ENCODE results near the gene RFTN1.

The RFTN1 gene

DNA sequence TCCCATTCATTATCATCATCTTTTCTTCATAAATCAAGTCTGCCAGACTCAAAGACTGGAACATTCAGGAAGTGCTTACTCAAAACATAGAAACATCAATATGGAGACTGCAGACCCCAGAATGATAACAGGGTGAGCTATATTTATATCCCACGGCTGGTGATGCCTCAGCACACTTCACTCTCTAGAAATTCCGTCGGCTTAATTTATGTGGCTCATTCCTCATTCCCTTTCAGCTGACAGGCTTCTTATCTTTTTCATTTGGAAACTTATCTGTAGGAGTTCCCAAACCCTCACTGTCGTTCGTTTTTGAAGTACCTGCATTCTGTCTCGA, 45.5 kb downstream of the RFTN1 start:
- no peak for DNase-seq (ENCODE audit: low read depth in 2 of 2)

DNA sequence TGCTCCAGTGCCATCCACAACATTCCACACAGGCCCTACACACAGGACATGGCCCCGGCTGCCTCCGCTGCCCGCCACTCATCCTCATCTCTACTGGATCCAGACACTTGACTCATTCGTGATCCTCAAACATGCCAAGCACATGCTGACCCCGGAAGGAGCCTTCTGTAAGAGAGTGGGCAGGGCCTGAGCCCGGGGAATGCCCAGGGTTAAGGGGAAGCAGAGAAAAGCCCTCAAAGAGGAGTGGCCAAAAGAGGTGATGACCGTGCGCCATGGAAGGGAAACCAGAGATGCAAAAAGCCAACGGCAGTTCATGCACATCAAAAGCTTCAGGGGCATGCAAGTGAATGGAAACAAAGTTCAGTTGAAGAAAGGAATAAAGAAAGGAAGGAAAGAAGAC, 46.1 kb downstream of the RFTN1 start:
- peak in 1 of 2 donors; percentile 20 for DNase-seq (ENCODE audit: low read depth in 2 of 2)

DNA sequence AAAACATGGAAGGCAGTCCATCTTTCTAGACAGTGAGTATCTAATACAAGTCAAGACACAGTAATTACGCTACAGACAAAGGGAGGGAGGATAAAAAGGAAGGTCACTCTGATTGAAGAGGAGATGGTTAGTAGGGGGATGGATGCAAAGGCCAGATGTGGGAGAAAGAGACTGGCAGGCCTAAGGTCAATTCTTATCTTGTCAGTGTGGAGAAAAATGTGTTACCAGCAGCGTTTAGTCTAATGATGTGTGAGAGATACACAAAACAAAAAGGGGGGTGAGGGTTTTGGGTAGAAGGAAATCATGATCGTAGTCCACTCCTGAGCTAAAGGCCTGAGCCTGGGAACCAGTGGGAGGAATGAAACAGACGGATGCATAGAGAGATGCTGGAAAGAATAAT, 46.7 kb downstream of the RFTN1 start:
- no peak for DNase-seq (ENCODE audit: low read depth in 2 of 2)

DNA sequence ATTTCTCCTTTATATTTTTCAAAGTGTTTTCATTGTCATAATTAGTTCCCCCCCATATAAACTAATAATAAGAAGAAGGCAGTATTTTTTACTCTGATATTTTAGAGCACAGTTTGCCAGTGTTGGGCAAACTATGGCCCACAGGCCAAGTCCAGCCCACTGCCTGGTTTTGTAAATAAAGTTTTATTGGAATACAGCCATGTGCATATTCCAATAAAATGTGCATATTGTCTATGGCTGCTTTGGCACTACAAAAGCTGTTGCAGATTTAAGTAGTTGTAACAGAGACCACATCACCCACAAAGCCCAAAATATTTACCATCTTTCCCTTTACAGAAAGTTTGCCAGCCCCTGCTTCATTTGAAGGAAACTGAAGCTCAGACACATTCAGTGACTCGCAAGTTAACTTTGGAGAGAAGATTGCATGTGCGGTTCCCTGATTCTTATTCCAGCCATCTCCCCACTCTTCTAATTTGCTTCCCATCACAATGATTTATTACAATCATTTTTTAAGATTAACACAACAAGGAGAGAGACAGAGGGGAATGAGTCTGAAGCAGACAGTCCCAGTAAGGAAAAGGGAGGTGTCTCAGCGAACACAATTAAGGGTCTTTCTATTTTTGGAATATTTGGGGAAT, 48.9 kb downstream of the RFTN1 start:
- DNase-seq (ENCODE audit: low read depth in 2 of 2), result no peak

DNA sequence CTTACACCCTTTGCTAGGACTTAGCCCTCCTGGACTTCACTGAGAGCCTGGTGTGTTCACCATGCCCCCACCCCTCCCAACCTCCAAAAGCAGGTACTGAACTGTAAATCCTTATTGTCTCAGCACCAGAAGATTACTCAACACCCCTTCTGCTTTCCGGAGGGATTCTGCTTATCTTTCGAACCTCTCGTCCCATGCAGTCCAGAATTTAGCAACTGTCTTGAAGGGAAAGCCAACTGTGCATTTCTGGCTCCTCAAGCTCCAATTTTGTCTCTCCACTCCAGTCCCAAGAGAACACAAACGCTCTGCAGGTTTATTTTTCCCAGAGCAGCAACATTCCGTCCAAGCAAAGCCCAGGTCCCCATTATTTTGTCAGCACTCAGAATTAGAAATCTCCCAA, 49.6 kb downstream of the RFTN1 start:
- no peak for DNase-seq (ENCODE audit: low read depth in 2 of 2)

DNA sequence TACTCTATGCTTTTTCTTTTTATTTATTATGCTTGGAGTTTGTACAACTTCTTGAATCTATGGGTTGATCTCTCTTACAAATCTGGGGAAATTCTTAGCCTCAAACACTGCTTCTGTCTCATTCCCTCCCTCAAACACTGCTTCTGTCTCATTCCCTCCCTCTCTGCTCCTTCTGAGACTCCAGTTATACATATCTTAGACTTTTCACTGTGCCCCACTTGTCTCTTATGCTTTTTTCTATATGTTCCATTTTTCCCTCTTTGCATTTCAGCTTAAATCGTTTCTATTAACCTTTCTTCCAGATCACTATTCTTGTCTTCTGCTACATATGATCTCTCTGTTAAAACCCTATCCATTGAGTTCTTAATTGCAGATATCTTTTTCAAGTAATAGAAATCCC, 50.4 kb downstream of the RFTN1 start:
- no peak for DNase-seq (ENCODE audit: low read depth in 2 of 2)

DNA sequence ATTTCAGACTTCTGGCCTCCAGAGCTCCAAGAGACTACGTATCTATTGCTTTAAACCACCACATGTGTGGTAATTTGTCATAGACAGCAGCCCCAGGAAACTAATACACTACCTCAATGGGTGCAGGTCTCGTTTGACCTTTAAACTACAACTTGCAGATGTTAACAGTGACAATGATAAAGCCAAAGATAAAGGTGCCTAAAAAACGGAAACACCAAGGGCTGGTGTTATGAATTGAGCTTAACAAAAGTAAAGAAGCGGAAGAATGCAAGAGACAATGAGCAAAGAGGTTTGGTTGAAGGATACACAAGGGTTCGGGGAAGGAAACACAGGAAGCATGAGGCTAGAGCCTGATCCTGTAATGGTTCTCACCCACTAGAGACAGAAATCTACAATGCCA, 50.8 kb downstream of the RFTN1 start:
- no peak for DNase-seq (ENCODE audit: low read depth in 2 of 2)

DNA sequence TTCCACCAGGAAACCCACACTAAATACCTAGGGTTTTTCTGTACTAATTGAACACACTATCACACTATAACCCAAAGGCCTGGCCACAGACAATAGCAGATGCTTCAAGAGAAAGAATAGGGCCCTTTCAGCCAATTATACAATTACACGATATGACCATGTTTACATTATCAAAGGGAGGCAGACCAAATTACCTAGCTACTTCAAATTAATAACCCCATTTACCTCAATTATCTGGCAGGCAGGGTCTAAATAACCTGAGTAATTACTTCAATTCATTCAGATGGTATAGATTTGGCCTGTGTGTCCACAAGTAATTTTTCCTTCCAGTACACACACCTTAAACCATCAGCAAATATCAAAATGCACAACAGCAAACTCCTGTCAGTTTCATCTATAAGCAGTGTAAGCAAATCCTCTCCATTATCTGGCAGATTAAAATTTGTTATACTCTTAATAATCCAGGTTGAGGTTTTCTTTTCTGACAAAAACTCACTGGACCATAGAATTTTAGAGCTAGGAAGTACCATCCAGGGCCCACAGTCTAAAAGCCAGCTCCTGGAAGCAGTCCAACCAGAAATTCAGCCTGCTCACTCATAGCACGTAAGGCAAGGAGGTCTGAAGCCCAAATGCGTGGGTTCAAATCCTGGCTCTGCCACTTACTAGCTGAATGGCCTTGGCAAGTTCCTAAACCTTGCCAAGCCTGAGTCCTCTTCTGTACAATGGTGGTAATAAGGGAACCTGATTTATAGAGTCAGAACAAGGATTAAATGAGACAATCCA, 51.8 kb downstream of the RFTN1 start:
- DNase-seq (ENCODE audit: low read depth in 2 of 2), result no peak

DNA sequence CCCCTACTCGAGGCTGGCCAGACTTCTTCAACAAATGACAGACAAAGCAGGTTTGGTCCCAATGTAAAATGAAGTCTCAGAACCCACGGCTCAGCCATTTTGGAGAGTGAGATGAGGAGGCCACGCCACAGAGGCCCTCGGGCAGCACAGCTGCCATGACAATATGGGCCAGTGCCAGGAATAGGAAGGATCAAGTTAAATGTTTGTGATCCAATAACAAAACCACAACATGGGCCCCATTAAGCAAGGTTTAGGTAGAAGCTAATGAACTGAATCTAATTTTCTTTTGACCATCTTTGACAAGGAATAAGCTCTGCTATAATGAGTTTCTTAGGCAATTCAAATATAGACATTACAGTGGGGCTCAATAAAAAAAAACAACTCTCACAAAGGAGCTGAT, 52.6 kb downstream of the RFTN1 start:
- no peak for DNase-seq (ENCODE audit: low read depth in 2 of 2)

DNA sequence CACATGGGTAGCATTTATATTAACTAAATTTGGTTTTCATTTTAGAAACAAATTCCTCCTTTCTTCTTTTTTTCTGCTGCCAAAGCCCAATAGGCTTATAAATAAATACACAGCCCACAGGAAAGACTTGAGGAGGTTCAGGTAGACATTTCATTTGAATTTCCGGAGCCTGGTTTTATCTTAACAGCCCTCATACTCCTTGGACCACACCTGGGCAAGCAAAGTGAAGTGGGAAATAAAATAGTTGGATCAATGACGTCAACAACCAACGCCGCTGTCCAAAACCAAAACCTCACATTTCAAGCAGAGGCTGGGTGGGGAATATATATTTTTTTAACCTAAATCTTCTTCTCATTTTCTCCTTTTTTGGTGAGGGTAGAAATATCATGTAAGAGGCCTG, 53.2 kb downstream of the RFTN1 start:
- DNase-seq (ENCODE audit: low read depth in 2 of 2), result no peak

DNA sequence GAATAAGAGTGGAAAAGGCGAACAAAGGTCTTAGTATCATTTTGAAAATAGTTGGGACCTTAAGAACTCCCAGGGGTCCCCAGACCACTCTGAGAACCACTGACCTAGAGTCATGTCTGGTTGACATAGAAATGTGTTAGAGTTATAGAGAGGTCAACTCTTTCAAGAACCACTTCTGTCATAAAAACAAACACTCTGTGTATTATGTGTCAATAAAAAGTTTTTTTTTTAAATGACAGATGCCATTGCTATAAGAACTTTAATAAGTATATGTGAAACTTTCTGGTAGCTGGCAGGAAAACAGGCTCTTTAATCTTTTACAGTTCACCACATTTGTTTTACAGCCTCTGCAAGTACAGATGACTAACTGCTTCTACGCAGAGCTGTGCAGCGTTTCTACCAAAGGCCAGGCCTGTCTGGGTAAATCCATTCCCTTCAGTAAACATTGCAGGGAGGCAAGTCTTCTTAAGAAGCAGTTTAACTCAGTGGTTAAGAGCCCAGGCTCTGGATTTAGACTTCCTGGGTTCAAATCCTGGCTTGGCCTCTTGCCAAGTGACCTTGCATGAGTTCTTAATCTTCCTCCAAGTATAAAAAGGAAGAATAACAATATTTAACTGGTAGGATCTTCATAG, 56.6 kb downstream of the RFTN1 start:
- DNase-seq (ENCODE audit: low read depth in 2 of 2), result no peak

DNA sequence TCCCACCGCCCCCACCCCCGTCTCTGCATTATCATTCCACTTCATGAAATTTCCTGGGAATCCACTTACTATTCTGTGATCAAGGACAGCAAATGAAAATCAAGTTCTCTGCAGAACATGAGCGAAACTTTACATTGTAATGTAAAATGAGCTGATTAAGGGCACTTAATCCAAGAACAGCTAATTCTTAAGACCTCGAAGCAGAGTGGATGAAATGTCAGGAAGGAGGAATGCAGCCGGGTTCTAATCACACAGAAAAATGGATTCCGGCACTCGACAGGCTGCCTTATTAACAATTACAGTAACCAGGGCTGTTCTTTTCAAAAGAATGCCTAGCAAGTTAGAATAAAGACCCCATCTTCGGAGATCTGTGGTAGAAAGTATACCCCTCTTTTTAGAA, 57.5 kb downstream of the RFTN1 start:
- DNase-seq (ENCODE audit: low read depth in 2 of 2), result no peak

DNA sequence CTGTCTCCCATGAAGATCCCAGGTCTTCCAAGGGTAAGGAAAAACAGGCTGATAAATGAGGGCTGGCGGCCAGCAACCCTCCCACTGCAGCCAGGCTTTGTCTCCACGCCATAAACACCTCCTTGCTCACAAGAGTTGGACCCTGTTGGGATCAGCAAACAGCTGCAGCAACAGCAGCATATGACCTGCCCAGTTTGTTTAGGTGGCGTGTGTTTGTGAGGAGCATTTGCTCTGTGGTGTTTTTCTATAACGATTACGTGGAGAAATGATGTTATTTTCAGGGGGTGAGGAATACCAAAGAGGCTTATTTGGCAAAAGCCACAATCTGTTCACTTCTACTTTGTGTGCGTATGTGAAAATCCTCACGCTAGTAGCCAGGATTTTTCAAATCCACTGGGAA, 58.5 kb downstream of the RFTN1 start:
- no peak for DNase-seq (ENCODE audit: low read depth in 2 of 2)

DNA sequence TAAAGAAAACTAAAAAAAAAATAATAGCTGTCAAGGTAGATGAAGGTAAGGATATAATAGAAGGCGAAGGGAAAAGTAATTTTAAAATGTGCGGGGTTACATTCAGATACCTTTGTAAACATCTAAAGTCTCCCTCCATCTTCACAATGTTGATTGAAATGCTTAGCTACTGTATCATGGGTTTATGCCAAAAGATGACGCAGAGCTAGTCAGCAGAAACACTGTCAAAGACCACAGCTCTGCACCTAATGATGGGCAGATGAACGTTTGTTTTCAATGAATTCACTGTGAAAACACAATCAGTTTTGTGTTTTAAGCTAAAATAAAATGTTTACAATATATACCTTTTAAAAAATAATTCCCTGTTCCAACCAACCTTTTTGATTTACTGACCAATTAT, 61.2 kb downstream of the RFTN1 start:
- DNase-seq (ENCODE audit: low read depth in 2 of 2), result no peak

DNA sequence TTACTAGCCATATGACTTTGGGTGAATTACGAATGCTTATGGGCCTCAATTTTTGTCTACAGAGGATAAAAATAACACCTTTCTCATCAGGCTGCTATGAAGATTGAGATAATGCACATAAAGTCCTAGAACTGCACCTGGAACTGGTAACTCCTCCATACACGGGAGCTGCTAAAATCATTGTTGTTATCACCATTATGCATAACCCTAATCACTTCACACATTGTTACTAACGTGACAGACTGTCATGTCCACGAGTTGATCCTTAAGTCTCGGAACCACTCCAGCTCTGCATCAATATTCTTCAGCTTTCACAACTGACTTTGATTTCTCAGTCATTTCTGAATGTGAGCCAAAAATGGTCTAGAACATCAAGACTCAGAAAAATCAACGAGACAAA, 64.1 kb downstream of the RFTN1 start:
- DNase-seq (ENCODE audit: low read depth in 2 of 2), result no peak

DNA sequence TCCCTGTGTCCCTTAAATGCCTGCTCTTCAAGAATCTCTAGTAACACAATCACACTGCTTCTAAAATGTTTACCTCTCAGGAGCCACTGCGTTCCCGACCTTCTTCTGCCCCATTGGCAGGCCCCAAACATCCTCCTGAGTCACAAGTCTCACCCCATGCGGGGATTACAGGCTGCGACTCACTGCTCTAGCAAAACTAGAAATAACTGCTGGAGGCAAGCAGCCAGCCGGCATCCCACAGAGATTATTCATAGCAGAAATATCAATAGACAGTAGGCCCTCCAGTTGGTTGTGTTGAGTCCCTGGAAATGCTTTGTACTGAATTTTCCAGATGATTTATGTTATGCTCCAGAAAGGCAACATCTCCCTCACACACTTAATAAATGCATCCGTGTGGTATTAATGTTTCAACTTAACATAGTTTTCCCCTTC, 64.8 kb downstream of the RFTN1 start:
- no peak for DNase-seq (ENCODE audit: low read depth in 2 of 2)

DNA sequence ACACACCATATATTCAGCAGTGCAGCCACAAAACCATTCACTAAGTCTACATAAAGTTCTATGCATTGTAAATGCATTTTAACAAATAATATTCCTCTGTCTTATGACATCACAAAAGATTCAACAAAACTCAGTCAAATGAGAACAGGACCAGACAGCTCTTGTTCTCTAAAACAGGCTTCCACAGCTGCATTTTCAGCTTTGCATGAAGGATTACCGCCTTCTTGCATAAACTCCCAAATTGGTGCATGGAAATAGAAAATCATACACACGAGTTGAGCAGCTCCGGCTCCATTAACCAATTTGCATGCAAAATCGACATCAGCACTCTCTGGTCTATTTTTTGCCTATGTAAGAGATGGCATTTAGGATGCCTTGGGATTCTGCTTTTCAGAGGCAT, 66.4 kb downstream of the RFTN1 start:
- no peak for DNase-seq (ENCODE audit: low read depth in 2 of 2)

DNA sequence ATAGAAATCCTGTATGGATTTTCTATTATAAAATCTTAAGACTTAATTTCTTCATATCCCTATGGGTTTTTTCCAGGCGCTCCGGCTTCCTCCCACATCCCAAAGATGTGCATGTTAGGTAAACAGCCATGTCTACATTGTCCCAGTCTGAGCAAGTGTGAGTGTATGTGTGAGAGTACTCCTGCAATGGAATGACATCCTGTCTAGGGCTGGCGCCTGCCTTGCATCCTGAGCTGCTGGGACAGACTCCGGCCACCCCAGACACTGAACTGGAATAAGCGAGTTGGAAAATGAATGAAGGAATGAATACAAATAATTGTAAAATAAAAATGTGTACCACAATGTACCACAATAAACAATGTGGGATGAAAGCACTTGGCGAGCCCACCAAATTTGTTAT, 69.2 kb downstream of the RFTN1 start:
- no peak for DNase-seq (ENCODE audit: low read depth in 2 of 2)

DNA sequence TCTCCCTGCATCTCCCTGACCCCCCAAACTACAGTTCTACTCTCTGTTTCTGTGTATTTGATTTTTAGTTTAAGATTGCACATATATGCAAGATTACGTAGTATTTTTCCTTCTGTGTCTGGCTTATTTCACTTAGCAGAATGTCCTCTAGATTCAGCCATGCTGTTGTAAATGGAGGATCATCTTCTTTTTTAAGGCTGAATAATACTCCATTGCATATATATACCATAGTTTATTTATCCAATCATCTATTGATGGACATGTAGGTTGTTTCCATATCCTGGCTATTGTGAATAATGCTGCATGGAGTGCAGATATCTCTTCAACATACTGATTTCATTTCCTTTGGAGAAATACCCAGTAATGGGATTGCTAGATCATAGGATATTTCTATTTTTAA, 70.8 kb downstream of the RFTN1 start:
- no peak for DNase-seq (ENCODE audit: low read depth in 2 of 2)

DNA sequence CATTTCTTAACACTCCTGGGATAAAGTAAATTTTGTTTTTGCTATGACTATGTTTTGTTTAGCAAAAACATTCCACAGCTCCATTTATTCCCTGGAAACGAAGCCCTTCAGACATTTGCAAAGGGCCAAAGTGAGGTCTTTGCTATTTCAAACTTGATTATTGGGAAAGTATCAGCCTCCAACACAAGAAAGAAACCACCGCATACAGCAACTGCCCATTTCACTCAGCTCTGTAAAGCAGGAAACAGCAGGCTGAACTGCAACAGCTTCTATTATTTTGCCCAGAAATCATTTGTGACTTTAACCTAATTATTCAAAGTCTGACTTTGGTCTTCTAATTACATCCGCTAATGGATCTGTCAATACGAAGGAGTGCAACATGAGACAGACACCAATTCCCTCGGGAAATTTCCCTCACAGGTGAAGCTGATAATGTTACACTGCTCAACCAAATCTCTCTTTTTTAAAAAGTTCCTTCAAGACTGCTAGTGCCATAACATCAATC, 72.1 kb downstream of the RFTN1 start:
- no peak for DNase-seq (ENCODE audit: low read depth in 2 of 2)

DNA sequence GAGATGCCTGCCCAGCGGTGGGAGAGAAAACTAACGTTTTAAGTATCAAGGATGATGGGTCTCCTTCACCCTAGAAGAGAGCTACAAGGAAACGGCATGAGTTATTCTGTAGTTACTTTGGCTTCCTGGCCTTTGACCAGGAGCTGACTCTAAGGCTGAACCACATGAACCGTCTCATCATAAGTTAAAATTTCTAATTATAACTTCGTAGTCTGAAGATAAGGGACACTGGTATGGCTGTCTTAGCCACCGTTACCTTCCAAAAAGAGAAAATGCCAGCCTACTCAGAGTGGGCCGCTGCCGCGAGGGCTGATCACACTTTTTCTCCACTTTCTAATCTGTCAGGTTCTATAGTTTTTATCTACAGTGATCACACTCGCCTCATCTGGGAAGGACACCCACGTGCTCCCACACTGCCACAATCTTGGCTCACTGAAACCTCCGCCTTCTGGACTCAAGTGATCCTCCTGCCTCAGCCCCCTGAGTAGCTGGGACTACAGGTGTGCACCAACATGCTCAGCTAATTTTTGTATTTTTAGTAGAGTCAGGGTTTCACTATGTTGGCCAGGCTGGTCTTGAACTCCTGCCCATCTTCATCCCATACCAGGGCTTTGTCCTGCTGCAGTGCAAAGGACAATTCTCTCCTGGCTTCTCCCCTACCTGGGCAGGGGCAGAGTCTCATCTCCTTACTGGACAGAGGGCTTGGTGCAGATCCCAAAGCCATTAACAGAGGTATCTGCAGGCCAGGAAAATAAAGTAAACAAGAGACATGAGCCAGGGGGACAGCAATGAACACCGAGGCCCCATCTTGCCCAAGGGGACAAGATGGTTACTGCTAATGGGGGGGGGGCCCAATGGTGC, 73.4 kb downstream of the RFTN1 start:
- no peak for DNase-seq (ENCODE audit: low read depth in 2 of 2)

DNA sequence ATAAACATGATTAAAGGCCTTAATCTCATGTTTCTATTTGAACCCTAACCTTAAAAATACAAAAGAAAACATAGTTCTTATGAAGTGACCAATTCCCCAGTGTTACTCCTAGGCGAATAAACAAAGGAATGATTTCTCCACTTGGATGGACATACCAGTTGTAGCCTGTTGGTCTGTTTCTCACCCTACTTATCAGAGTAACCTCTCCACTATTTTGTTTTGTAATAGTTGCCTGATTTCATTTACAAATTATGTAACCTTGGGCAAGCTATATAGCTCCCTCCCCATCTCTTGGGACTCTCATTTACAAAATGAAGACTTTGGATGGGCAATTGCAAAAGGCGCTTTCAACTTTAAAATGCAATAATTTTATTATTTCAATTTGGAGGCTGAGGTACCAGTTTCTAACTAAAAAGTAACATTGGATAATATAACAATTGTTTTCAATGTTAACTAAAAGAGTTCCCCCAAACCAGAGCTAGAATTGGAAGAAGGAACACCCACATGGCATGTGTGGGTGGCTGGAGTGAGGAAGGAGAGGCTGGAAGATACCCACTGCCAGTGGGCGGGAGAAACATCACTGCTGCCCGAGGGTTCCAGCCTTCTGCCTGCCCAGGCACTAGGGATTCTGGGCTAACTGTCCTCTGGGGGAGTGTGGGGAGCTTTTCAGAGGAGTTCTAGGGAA, 74.2 kb downstream of the RFTN1 start:
- DNase-seq (ENCODE audit: low read depth in 2 of 2), result no peak
